ENCODE measurements around the gene LY86.

The LY86 gene

DNA sequence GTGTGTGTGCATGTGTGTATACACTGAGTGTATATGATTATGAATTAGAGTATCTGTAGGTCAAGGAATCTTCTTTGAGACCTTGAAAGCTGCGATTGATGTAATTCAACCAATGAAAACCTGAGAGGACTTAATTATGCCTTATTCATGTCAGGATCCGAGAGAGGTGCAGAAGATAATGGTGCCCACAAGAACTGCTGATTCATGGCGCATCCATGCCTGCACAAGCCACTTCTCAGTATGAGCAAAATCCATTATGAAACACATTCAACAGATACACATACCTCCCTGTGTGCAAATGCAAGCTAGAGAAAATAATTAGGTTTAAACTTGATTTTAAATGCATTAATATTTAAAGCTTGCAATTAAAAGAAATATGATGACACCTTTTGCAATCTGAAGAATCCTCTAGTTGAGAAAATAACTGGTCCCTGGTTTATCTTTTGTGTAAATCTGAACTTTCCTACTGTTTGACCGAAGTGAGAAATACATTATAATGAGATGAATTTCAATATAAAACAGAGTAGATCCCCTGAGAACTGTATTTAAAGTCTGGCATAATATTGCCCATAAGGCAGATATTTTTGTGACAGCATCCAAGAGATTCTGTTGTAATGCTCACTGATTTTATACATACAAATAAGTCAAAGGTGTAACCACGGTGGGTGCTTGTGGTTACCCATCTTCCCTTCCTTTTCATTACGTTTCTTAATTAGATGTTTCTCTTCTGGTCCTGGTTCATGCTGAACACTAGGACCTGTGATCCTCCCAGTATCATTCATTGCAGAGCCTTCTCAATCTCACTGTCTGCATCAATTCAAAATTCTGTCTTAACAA, 45.6 kb downstream of the LY86 start:
- TF ChIP-seq POLR2AphosphoS5 (IDR thresholded peaks at IDR 0.05; ENCODE audit: low read depth, low read length): no peak
- TF ChIP-seq, protein P1, sequence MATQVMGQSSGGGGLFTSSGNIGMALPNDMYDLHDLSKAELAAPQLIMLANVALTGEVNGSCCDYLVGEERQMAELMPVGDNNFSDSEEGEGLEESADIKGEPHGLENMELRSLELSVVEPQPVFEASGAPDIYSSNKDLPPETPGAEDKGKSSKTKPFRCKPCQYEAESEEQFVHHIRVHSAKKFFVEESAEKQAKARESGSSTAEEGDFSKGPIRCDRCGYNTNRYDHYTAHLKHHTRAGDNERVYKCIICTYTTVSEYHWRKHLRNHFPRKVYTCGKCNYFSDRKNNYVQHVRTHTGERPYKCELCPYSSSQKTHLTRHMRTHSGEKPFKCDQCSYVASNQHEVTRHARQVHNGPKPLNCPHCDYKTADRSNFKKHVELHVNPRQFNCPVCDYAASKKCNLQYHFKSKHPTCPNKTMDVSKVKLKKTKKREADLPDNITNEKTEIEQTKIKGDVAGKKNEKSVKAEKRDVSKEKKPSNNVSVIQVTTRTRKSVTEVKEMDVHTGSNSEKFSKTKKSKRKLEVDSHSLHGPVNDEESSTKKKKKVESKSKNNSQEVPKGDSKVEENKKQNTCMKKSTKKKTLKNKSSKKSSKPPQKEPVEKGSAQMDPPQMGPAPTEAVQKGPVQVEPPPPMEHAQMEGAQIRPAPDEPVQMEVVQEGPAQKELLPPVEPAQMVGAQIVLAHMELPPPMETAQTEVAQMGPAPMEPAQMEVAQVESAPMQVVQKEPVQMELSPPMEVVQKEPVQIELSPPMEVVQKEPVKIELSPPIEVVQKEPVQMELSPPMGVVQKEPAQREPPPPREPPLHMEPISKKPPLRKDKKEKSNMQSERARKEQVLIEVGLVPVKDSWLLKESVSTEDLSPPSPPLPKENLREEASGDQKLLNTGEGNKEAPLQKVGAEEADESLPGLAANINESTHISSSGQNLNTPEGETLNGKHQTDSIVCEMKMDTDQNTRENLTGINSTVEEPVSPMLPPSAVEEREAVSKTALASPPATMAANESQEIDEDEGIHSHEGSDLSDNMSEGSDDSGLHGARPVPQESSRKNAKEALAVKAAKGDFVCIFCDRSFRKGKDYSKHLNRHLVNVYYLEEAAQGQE (IDR thresholded peaks at IDR 0.05; ENCODE audit: insufficient read depth in 1 of 2, low read depth in 2 of 2, low read length in 2 of 2): no peak
- TF ChIP-seq TAF1 (IDR thresholded peaks at IDR 0.05; ENCODE audit: borderline replicate concordance, insufficient read depth, low read length): no peak
- no peak for TF ChIP-seq FOXP2 (optimal IDR thresholded peaks at IDR 0.05; ENCODE audit: borderline replicate concordance, extremely low read depth, extremely low read length, insufficient read depth)
- no peak for TF ChIP-seq SIN3A (IDR thresholded peaks at IDR 0.05; ENCODE audit: borderline replicate concordance, insufficient read depth, low read length)

DNA sequence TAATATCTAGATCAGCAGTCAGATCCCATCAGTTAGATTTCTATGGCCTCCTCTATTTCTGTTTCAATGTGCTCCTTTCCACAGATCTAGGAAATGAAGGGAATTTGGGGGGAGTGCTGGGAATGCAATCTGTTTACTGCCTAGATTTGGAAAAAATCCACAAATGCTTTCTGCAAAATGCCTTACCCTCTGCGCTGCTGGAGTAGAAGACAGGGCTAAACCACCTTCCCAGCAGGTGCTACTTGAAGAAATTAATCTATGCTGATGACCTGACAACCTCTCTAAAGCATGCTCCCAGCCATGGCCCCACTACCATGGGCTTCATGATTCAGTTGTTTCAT, 46.2 kb downstream of the LY86 start:
- TF ChIP-seq FOXP2 (optimal IDR thresholded peaks at IDR 0.05; ENCODE audit: borderline replicate concordance, extremely low read depth, extremely low read length, insufficient read depth): no peak
- TF ChIP-seq, protein P1 (IDR thresholded peaks at IDR 0.05; ENCODE audit: insufficient read depth in 1 of 2, low read depth in 2 of 2, low read length in 2 of 2): no peak
- TF ChIP-seq POLR2AphosphoS5 (IDR thresholded peaks at IDR 0.05; ENCODE audit: low read depth, low read length): no peak
- no peak for TF ChIP-seq TAF1 (IDR thresholded peaks at IDR 0.05; ENCODE audit: borderline replicate concordance, insufficient read depth, low read length)
- TF ChIP-seq SIN3A (IDR thresholded peaks at IDR 0.05; ENCODE audit: borderline replicate concordance, insufficient read depth, low read length): no peak

DNA sequence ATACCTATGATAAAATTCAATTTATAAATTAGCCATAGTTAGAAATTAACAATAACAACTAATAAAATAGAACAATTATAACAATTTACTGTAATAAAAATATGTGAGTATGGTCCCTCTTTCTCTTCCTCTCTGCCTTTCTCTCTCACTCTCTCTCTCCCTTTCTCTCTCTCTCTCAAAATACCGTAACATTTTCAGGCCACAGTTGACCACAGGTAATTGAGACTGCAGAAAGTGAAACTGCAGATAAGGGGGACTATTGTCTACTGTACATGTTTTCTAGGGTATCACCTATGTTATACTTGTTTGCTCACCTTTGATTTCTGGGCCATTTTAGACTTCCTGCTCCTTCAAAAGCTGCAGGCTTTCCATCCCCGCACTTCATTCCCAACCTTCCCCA, 46.8 kb downstream of the LY86 start:
- TF ChIP-seq, protein P1 (IDR thresholded peaks at IDR 0.05; ENCODE audit: insufficient read depth in 1 of 2, low read depth in 2 of 2, low read length in 2 of 2): no peak
- TF ChIP-seq FOXP2 (optimal IDR thresholded peaks at IDR 0.05; ENCODE audit: borderline replicate concordance, extremely low read depth, extremely low read length, insufficient read depth) (no peak), POLR2AphosphoS5 (IDR thresholded peaks at IDR 0.05; ENCODE audit: low read depth, low read length) (no peak)

DNA sequence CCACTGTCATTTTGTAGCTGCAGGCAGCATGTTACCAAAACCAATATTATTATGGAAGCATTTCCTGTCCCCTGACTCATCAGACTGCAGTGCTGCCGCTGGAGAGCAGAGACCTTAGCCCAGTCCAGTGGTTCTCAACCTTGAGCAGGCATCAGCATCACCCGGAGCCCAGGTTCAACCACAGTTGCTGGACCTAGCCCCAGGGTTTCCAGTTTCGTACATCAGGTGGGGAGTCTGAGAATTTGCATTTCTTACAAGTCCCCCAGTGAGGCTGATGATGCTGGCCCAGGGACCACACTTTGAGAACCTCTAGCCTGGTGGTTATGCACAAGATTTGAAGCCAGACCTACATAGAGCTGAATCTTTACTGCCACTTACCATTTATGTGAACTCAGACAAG, 47.3 kb downstream of the LY86 start:
- TF ChIP-seq POLR2AphosphoS5 (IDR thresholded peaks at IDR 0.05; ENCODE audit: low read depth, low read length) (no peak), TAF1 (IDR thresholded peaks at IDR 0.05; ENCODE audit: borderline replicate concordance, insufficient read depth, low read length) (no peak), SIN3A (IDR thresholded peaks at IDR 0.05; ENCODE audit: borderline replicate concordance, insufficient read depth, low read length) (no peak), FOXP2 (optimal IDR thresholded peaks at IDR 0.05; ENCODE audit: borderline replicate concordance, extremely low read depth, extremely low read length, insufficient read depth) (no peak)
- TF ChIP-seq, protein P1 (IDR thresholded peaks at IDR 0.05; ENCODE audit: insufficient read depth in 1 of 2, low read depth in 2 of 2, low read length in 2 of 2): no peak

Measured in PFSK-1 (cell line).